CD14-positive monocyte (primary cell): ENCODE results near the gene ENGASE. TPM values are rescaled to one million over a fixed set of nuclear protein-coding genes. Genes with fewer than 3 reads are reported as not detected.
"Not testable (repeated sequence)": the region's sequence is repeated elsewhere in the genome, so short reads cannot be mapped to it uniquely, and the experiment has no call there.

Experiments
- DNase-seq, 3 donors: peaks; one replicate each; pipeline ENCODE4 v3.0.0-alpha.2; 2011 to 2022
- H2AFZ ChIP-seq: 2 replicates; pipeline ENCODE4 v1.6.0; 2012; ENCODE audit warnings: mild to moderate bottlenecking, low read depth, low read length, inconsistent platforms; ENCODE audit not compliant: insufficient read depth, poor library complexity, severe bottlenecking
- H3K27ac ChIP-seq, 2 donors: 1 replicate in 1 of 2; 2 replicates in 1 of 2; pipeline ENCODE4 v1.5.1; 2012 to 2013; ENCODE audit warnings: low read length in 2 of 2, control low read depth in 1 of 2, inconsistent platforms in 1 of 2, low read depth in 1 of 2, mild to moderate bottlenecking in 1 of 2
- H3K27me3 ChIP-seq, 2 donors: one replicate each; pipeline versions ENCODE4 v1.6.0 to v1.6.1; 2011 to 2013; ENCODE audit warnings: low read length in 2 of 2; ENCODE audit not compliant: control insufficient read depth in 2 of 2, insufficient read depth in 2 of 2
- H3K36me3 ChIP-seq, 2 donors: replicated peaks in 1 of 2; 1 replicate in 1 of 2; 2 replicates in 1 of 2; pipeline versions ENCODE4 v1.5.1 to v1.6.1; 2012 to 2013; ENCODE audit warnings: low read length in 2 of 2, control low read depth in 1 of 2, inconsistent platforms in 1 of 2, mild to moderate bottlenecking in 1 of 2; ENCODE audit not compliant: insufficient read depth in 2 of 2, control insufficient read depth in 1 of 2
- H3K4me1 ChIP-seq, 2 donors: 1 replicate in 1 of 2; 2 replicates in 1 of 2; pipeline versions ENCODE4 v1.5.1 to v1.6.1; 2012 to 2013; ENCODE audit warnings: low read length in 2 of 2, control low read depth in 1 of 2, inconsistent platforms in 1 of 2, mild to moderate bottlenecking in 1 of 2, moderate library complexity in 1 of 2; ENCODE audit not compliant: insufficient read depth in 2 of 2, control insufficient read depth in 1 of 2
- H3K4me2 ChIP-seq: replicated peaks from 2 replicates; pipeline ENCODE3; 2012; ENCODE audit warnings: low read length, moderate library complexity, mild to moderate bottlenecking; ENCODE audit not compliant: poor library complexity, severe bottlenecking; ENCODE audit errors: extremely low read depth
- H3K4me3 ChIP-seq, 3 experiments: fragments of 200-600 bp in 1 of 3; sonication (generic) in 1 of 3; replicated peaks in 1 of 3; 1 replicate in 2 of 3; 2 replicates in 1 of 3; pipeline ENCODE4 v1.5.1; 2011 to 2013; ENCODE audit warnings: low read length in 3 of 3, mild to moderate bottlenecking in 3 of 3, control low read depth in 2 of 3, low read depth in 2 of 3, inconsistent platforms in 1 of 3, moderate library complexity in 1 of 3
- H3K79me2 ChIP-seq: 2 replicates; pipeline ENCODE4 v1.6.0; 2012; ENCODE audit warnings: mild to moderate bottlenecking, control low read depth, inconsistent platforms, low read length, moderate library complexity; ENCODE audit not compliant: insufficient read depth
- H3K9ac ChIP-seq: 2 replicates; pipeline ENCODE4 v1.6.0; 2017; ENCODE audit warnings: low read length, mild to moderate bottlenecking; ENCODE audit not compliant: insufficient read depth, poor library complexity, severe bottlenecking
- H3K9me3 ChIP-seq, 2 donors: replicated peaks in 1 of 2; 1 replicate in 1 of 2; 2 replicates in 1 of 2; pipeline versions ENCODE4 v1.5.1 to v1.6.1; 2012 to 2013; ENCODE audit warnings: low read length in 2 of 2, control low read depth in 1 of 2; ENCODE audit not compliant: control insufficient read depth in 1 of 2, insufficient read depth in 1 of 2
- H4K20me1 ChIP-seq: 2 replicates; pipeline ENCODE4 v1.6.0; 2012; ENCODE audit warnings: mild to moderate bottlenecking, low read length, control low read depth, moderate library complexity; ENCODE audit not compliant: insufficient read depth
- H3K27ac Mint-ChIP-seq, 7 donors: one replicate each; pipeline ENCODE4 v1.8.0; 2020; ENCODE audit warnings: mild to moderate bottlenecking in 7 of 7, mixed read lengths in 7 of 7, moderate library complexity in 6 of 7, inconsistent platforms in 2 of 7
- H3K27me3 Mint-ChIP-seq, 3 donors: one replicate each; pipeline ENCODE4 v1.8.0; 2021 to 2022; ENCODE audit warnings: low read depth in 3 of 3, mild to moderate bottlenecking in 3 of 3, mixed read lengths in 3 of 3, moderate library complexity in 3 of 3, inconsistent platforms in 1 of 3
- H3K36me3 Mint-ChIP-seq, 2 donors: one replicate each; pipeline ENCODE4 v1.8.0; 2020; ENCODE audit warnings: mixed read lengths in 2 of 2, inconsistent platforms in 1 of 2, mild to moderate bottlenecking in 1 of 2
- H3K4me1 Mint-ChIP-seq: one replicate; pipeline ENCODE4 v1.8.0; 2020; ENCODE audit warnings: mild to moderate bottlenecking, mixed read lengths
- H3K4me3 Mint-ChIP-seq, 2 donors: one replicate each; pipeline ENCODE4 v1.8.0; 2020; ENCODE audit warnings: mild to moderate bottlenecking in 2 of 2, mixed read lengths in 2 of 2, moderate library complexity in 1 of 2
- H3K9me3 Mint-ChIP-seq, 7 donors: one replicate each; pipeline ENCODE4 v1.8.0; 2020 to 2022; ENCODE audit warnings: mixed read lengths in 7 of 7, mild to moderate bottlenecking in 6 of 7, moderate library complexity in 6 of 7, inconsistent platforms in 2 of 7
- WGBS: methylation state at CpG from one replicate; pipeline ENCODE4 v1.1.5; 2013; ENCODE audit warnings: missing lambda C conversion rate; ENCODE audit not compliant: insufficient coverage; 5-methylcytosine and 5-hydroxymethylcytosine counted together
- intact Hi-C, 2 donors: fragments of 100-400 bp; cut with micrococcal nuclease; formaldehyde crosslinking; loops; one replicate each; pipeline versions ENCODE4 v1.15.0 to v1.15.1; 2023
- polyA plus RNA-seq, 3 donors: library from polyadenylated mRNA; depleted of rRNA in 1 of 3; unstranded in 2 of 3; stranded (reverse) in 1 of 3; fragments of 300-500 nt in 2 of 3; fragments of >200 nt in 1 of 3; fragmentation: Illumina TruSeq in 2 of 3; gene quantifications; 1 replicate in 2 of 3; 2 replicates in 1 of 3; pipeline ENCODE4 v1.2.3, GENCODE V29; 2012 to 2021
- TF ChIP-seq, protein P1 (sequence below): fragments of 200-600 bp; IDR thresholded peaks from one replicate; pipeline ENCODE4 v1.8.0; 2022; ENCODE audit warnings: antibody characterized with exemption, mild to moderate bottlenecking

The ENGASE gene
- polyA plus RNA-seq, 3 donors, result 2.6 to 150 (median 3.0) TPM

DNA sequence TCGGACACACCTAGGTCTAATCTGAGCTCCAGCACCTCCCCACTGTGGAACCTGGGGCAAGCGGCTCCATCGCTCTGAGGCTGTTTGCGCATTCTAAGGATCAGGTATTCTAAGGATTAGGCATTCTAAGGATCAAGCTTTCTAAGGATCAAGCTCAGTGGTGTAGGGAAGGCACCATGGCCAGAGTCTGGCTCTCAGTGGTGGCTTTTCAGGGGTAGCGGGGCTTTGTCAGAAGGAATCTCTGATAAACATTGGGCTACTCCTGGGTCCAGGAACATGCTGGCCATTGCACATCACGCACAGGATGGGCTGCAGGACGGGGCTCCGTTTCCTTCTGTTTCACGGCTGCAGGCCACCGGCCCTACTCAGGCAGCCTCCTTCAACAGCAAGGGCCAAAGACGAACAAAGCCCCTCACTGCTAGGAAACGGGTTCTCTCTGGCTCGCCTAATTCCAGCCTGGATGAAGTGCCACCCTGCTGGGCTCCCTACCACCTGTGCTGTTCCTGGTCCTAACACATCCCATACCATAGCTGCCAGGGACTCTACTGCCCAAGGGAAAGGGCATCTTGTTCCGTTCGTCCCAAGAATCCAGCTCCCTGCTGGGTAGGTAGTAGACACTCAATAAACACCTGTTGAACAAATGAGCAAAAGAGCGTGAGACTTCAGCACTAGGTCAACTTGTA lies 45.2 kb upstream of the ENGASE start:
- Mint-ChIP-seq H3K27ac (no peak overlapping the region), H3K4me3 (peak overlapping the region in 1 of 2 donors; percentile 37), H3K36me3 (no peaks in the 10 kb centered on the region), H3K4me1 (peaks cover 3% of the 10 kb centered on the region), H3K9me3 (peaks cover 0 to 10% (median 3%) of the 10 kb centered on the region in 7 donors), H3K27me3 (peaks cover 67 to 94% (median 73%) of the 10 kb centered on the region in 3 donors)
- no peak overlapping the region for H3K27ac ChIP-seq
- no peak overlapping the region for H2AFZ ChIP-seq
- TF ChIP-seq, protein P1, sequence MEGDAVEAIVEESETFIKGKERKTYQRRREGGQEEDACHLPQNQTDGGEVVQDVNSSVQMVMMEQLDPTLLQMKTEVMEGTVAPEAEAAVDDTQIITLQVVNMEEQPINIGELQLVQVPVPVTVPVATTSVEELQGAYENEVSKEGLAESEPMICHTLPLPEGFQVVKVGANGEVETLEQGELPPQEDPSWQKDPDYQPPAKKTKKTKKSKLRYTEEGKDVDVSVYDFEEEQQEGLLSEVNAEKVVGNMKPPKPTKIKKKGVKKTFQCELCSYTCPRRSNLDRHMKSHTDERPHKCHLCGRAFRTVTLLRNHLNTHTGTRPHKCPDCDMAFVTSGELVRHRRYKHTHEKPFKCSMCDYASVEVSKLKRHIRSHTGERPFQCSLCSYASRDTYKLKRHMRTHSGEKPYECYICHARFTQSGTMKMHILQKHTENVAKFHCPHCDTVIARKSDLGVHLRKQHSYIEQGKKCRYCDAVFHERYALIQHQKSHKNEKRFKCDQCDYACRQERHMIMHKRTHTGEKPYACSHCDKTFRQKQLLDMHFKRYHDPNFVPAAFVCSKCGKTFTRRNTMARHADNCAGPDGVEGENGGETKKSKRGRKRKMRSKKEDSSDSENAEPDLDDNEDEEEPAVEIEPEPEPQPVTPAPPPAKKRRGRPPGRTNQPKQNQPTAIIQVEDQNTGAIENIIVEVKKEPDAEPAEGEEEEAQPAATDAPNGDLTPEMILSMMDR, result no peak
- intact Hi-C loops, result no loop called here
- H4K20me1 ChIP-seq, result no peaks in the 10 kb centered on the region
- H3K4me3 ChIP-seq, result no peak overlapping the region
- H3K9ac ChIP-seq, result no peak overlapping the region
- 95% methylated on average over 10 of the region's 16 CpGs for WGBS
- peaks cover 12 to 57% of the 10 kb centered on the region in 2 donors for H3K27me3 ChIP-seq
- no peaks in the 10 kb centered on the region for H3K36me3 ChIP-seq
- no peak overlapping the region for H3K4me2 ChIP-seq
- H3K9me3 ChIP-seq, result no peaks in the 10 kb centered on the region
- H3K79me2 ChIP-seq, result no peaks in the 10 kb centered on the region
- no peak for DNase-seq
- peaks cover 2% of the 10 kb centered on the region in 2 donors for H3K4me1 ChIP-seq

DNA sequence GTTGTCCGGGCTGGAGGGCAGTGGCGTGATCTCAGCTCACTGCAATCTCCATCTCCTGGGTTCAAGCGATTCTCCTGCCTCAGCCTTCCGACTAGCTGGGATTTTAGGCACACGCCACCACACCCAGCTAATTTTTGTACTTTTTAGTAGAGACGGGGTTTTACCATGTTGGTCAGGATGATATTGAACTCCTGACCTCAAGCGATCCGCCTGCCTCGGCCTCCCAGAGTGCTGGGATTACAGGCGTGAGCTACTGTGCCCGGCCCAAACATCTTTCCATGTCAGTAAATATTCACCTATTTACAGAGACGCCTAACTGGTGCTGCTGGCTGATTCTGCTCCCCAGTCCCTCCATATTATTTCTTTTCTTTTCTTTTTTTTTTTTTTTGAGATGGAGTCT lies 44.0 kb upstream of the ENGASE start:
- H4K20me1 ChIP-seq, H3K4me1 ChIP-seq, DNase-seq, intact Hi-C loops, H2AFZ ChIP-seq, H3K9ac ChIP-seq, H3K36me3 ChIP-seq, H3K79me2 ChIP-seq, H3K27ac ChIP-seq, H3K4me1 Mint-ChIP-seq, H3K27ac Mint-ChIP-seq, H3K9me3 Mint-ChIP-seq, H3K4me3 ChIP-seq, H3K36me3 Mint-ChIP-seq, H3K4me2 ChIP-seq, H3K9me3 ChIP-seq: not testable (repeated sequence)
- peaks cover 65 to 94% (median 72%) of the 10 kb centered on the region in 3 donors for H3K27me3 Mint-ChIP-seq
- 100% methylated on average over 5 of the region's 12 CpGs for WGBS
- peaks cover under 1 to 49% of the 10 kb centered on the region in 2 donors for H3K27me3 ChIP-seq
- peak overlapping the region in 1 of 2 donors; percentile 60 for H3K4me3 Mint-ChIP-seq
